CD4-positive, alpha-beta T cell treated with Interleukin-17A for 4 hours (primary cell): Measurements from ENCODE around the gene TAS2R10.
"Not testable (repeated sequence)": the region's sequence is repeated elsewhere in the genome, so short reads cannot be mapped to it uniquely, and the experiment has no call there.

Experiments used
- DNase-seq: peaks from one replicate; pipeline ENCODE4 v3.0.0-alpha.2; 2020; ENCODE audit warnings: mixed read lengths

TAS2R10 gene, protein sequence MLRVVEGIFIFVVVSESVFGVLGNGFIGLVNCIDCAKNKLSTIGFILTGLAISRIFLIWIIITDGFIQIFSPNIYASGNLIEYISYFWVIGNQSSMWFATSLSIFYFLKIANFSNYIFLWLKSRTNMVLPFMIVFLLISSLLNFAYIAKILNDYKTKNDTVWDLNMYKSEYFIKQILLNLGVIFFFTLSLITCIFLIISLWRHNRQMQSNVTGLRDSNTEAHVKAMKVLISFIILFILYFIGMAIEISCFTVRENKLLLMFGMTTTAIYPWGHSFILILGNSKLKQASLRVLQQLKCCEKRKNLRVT

DNA sequence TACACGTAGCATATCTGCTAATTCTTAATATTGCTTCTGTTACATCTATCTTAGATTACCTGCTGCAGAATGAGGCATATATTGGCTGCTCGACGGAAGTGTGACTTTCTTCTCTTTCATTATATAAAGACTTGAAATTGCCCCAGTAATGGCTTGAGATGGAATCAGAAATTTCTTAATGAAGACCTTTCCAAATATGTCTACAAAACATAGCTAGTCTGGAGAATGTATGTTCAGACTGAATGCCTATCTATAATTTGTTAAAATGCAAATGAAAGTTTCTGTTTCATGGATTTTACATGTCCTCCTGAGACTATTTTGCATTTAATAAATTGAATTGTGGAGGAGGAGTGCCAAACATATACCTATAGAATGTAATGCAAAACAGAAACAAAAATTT is at the start of gene TAS2R10:
Gene TAS2R10 (minus strand): TSS at position 101 of the 400 bp plus-strand sequence. CDS start 89 bp downstream, at position 12.
- DNase-seq = no peak

DNA sequence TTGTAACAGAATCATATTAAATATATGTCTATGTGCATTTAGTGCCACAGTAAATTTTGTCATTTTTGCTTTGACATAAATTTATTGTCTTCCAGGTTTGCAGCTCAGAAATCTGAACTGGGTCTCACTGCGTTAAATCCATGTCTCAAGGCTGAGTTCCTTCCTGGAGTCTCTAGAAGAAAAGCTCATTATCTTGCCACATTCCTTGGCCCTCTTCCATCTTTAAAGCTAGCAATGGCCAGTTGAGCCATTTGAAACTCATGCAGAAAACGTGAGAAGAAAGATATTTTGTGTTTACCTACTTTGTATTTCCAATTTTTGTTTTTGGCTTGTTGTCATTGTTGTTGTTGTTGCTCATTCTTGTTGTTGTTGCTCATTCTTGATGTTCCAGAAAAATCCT is 47.2 kb upstream of the TAS2R10 start:
- DNase-seq = no peak

DNA sequence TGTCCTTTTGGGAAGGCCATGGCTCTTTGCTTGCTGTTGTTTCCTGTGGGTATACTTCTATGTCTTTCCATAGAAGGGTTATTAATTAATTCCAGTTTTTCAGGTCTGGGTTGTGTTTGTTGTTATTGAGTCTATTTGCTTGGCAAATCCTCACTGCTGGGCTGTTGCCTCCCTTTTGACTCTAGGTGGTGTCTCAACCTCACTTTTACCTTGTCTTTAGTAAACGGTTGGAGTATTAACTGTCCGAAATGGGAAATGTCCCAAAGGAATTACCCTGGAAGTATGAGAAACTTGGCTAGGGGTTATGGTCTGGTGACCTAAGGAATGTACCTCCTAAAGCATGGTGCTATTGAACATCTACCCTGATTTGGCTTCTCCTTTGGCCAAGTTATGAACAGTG is 41.2 kb upstream of the TAS2R10 start:
- DNase-seq = no peak

DNA sequence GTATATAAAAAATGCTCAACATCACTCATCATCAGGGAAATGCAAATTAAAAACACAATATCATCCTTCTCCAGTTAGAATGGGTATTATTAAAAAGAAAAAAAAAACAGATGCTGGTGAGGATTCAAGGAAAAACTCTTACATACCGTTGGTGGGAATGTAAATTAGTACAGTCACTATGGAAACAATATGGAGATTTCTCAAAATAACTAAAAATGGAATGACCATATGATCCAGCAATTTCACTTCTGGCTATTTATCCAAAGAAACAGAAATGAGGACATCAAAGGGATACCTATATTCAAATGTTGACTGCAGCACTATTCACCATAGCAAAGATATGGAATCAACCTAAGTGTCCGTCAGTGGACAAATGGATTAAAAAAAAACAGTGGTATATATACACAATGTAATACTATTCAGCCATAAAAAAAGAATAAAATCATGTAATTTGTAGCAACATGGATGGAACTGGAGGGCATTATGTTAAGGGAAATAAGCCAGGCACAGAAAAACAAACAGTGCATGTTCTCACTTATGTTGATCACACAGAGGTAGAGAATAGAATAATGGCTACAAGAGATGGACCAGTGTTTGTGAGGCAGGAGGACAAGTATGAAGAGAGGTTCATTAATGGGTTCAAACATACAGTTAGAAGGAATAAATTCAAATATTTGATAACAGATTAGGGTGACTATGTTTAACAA is 37.5 kb upstream of the TAS2R10 start:
- DNase-seq = no peak

DNA sequence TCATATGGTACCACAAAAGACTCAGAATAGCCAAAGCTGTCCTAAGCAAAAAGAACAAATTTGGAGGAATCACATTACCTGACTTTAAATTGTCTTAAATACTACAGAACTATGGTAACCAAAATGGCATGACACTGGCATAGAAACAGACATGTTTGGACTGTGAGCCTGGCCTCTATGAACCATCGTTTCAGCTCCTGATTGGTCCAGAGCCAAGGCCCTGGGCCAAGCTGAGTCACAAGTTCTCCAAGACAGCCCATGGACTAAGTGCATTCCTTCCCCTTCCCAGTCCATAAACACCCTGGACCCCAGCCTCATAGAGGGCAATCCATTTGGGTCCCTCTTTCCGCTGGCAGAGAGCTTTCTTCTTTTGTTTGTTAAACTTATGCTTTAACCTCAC is 35.2 kb upstream of the TAS2R10 start:
- no peak for DNase-seq

DNA sequence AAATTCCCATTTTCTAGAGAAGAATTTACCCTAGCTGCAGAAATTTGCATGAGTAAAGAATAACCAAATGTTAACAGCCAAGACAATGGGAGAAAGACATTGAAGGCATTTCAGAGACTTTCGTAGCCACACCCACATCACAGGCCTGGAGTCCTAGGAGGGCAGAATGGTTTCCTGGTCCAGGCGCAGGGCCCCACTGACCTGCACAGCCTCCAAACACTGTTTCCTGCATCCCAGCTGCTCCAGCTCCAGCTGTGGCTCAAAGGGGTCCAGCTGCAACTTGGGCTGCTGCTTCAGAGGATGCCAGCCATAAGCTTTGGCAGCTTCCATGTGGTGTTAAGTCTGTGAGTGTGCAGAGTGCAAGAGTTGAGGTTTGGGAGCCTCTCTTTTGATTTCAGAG is 29.6 kb upstream of the TAS2R10 start:
- no peak for DNase-seq

DNA sequence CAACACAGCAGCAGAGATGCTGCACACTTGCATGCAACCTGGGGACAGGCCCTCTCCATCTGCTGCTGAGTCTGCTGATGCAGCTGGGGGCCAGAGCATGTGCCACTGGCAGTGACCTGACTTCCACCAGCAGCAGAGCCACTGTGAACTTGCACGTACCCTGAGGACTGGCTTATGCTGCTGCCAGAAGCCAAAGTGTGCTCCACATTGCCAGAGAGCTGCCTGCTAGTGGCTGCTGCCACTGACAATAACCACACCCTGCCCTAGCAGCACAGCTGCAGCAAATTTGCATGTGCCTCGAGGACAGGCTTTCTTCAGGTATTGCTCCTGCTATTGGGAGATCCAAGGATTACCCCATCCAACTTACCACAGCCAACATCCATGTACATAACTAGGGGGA is 27.6 kb upstream of the TAS2R10 start:
- DNase-seq = no peak

DNA sequence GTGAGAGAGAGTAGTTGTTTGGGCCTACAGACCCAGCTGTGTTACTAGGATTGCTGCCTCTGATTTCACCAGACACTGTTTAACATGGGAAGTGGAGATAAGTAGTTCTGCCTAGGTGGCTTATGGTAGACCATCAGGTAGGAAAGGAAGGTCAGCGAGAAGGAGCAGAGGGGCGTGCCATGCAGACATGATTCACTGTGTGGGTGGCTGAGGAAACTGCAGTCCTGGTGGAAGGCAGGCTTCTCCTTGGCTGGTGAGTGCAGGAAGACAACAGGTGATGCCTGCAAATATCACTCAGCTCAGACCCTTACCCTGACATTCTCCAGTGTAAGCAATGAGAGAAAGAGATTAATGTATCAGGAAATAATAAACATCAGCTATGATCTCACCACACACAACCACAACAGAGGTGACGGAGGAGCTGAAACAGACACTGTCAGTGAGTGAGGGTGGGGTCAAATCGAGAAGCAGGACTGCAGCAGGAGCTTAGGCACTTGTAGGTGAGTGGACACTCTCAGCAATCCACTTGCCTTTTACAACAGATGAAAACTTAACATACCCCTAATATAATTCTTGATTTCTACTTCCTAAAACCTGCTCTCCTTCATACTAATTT is 25.2 kb upstream of the TAS2R10 start:
- no peak for DNase-seq

DNA sequence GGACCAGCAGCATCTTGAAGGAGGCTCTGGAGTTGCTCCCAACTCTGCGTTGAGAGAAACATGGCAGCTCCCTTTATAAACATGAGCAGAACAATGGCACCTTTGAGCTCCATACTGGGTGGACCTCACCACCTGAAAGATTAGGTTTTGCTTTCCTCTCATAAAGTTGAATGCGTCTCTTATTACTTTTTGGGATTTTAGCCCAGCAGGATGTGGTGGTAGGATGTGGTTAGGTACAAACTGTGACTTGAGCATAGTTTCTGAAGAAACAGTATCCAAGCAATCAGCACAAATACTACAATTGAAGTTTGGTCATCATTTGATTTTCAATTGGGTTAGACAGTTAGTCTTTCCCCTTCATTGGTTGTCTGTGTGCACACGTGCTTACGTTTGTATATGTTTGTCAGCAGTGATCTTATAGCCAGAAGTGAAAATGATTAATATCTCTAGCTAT is 23.3 kb upstream of the TAS2R10 start, which contains the start of gene PRR4:
Gene PRR4 (minus strand): TSS at position 51 of the 454 bp plus-strand sequence. CDS start 38 bp downstream, at position 13.
- no peak for DNase-seq

DNA sequence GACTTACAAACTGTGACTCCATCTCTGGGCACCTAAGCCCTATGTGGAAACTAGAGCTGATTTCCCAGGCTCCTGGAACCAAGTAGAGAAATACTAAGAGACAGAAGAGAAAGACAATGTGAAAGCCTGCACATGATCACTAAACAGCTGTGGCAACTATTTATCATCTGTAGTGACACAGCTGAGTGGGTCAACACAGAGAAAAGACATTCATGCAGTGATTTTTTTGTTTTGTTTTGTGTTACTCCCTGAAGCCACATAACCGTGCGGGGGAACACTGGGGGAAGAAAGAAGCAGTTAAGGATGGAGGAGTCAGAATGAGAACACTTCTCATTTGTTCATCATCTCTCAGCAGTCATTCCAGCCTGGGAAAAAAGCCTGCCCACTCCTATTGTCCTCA is 21.6 kb upstream of the TAS2R10 start:
- no peak for DNase-seq

DNA sequence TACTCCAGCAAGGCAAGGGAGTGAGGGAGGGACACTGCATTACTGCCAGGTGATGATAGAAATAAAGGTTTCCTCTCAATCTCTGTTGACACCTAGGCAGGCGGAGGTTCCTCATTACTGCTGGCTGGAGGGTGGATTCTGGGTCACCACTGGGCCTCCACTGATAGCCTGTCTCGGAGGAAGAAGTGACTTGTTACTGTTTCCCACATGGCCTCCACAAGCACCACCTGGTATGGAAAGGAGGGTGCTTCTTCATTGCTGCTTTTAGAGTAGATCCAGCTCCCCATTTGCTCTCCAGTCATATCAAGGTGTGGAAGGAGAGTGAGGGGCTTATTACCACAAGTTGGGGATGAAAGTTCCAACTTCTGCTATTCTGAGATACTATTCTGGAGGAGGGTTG is 16.7 kb upstream of the TAS2R10 start:
- no peak for DNase-seq

DNA sequence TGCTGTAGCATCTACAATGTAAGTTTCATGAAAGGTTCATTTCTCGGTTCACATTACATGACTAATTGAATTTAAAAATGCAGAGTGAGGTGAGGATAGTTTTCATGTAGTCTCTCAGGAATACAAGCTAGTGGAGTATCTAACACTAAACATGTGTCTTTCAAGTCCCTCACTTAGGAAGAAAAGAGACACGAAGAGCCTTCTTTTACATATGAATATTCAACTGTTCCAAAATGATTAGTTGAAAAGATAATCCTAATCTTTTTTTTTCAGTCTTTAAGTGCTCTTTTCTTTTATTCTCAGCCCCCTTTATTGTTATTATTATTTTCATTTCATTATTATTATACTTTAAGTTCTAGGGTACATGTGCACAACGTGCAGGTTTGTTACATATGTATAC is 12.3 kb upstream of the TAS2R10 start:
- DNase-seq = no peak

DNA sequence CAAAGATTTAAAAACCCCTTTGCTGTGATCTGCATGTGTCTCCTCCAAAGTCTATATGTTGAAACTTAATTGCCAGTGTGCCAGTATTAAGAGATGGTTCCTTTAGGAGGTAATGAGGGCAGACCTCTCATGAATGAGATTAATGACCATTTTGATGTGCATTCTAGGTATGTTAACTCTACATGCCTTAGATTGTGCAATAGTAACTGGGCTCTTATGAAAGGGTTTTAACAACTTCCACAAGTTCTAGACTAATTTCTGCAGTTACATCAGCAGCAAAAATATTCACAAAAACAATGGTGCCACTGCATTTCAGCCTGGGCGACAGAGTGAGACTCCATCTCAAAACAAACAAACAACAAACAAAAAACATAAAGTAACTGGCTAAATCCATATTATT is 3.8 kb upstream of the TAS2R10 start:
- no peak for DNase-seq

DNA sequence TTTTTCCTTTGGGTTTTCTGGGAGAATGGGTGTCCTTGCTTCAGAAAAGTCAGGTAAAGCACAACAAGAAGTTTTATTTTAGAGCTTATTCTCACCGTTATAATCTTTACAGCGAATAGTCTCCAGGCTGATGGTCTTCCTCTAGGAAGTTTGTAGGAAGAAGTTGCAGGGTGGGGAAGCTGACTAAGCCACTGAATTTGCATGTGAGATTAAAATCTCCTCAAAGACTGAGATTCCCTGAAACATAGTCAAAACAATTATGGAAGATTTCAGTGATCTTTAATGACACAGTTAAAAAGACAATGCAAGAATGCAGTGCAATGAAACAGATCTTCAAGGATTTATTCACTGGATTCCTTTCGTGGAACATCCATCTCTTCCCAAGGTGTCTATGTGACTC is 1.2 kb downstream of the TAS2R10 start:
- no peak for DNase-seq

DNA sequence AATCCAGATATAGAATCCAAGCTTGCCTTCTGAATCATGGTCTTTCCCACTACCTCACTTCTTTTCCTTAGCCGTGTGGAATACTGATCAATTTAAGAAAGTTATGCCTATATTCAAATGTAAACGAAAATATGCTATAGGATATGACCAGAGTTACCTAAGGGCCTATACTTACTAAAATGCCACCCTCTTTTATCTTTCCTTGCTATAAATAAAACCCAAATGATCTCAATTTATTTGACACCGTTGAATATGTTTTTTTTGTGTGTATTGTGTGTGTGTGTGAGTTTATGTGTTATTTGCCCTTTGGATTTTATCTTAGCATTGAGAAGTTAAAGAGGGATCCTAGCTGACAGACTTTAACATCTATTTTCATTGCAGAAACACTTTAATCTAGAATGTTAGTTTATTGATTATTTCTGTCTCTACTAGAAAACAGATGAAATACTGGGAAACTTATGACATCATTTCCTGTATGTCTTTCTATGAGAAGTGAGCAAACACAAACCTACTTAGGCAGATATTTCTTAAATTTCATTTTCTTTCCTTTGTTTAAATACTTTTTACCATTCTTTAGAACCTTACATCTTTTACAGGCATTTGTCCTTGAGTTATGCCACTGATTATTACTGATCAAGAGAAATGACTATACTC is 14.1 kb downstream of the TAS2R10 start:
- no peak for DNase-seq

DNA sequence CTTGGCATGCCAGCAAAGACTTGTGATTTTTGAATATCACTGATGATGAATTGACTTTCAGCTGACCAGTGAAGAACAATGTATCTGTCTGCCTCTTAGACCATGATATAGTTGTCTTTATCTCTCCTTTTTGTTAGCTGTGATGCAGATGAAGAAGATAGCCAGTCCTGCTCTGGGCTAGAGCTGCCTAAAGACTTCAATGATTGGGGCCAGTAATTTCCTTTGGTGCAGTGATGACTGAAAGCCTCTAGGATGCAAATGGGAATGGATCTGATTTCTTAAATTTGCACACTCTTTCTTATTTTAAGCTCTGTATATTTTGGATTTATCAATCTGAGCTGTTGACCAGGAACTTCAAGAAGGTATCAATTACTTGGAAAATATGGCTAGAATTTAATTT is 16.1 kb downstream of the TAS2R10 start, which contains the start of gene TAS2R9:
Gene TAS2R9 (minus strand): TSS at position 101 of the 400 bp plus-strand sequence. CDS start 93 bp downstream, at position 8.
- no peak for DNase-seq

DNA sequence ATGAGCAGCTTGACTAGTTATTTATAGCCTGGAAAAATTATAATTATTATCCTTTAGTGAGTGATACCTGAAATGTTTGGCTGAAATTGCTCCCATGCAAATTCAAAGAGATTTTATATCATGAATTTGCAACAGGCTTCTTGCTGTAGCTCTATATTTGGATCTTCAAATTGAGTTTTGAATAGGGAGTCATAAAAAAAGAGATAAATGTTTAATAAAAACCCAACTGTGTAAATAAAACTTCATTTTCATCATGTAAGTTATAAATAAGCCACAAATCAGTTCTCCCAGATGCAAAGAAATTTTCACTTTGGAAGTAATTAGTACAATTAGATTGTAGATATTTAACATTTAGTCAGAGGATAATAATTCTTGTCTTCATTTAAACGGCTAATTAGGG is 19.0 kb downstream of the TAS2R10 start, which contains the start of gene TAS2R8:
Gene TAS2R8 (minus strand): TSS at position 101 of the 400 bp plus-strand sequence. CDS start 306 bp downstream, outside the sequence.
- no peak for DNase-seq

DNA sequence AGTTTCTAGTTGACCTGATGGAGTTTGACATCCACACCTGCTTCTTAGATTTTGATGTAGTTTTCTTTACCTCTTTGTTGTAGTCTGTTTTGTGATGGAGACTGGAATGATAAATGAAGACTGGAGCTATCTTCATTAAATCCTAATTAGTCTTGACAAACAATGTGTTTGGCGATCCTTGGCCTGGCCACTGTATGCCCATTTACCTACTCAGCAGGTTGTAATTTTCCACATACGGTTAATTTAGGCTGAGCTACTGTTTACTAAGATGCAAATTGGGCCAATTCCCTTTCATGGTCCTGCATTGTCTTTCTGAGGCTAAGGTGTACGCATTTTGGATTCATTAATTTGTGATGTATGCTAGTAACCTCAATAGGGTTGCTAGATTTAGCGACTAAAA is 23.6 kb downstream of the TAS2R10 start, which contains the start of gene TAS2R7:
Gene TAS2R7 (minus strand): TSS at position 41 of the 400 bp plus-strand sequence. CDS start 57 bp downstream, outside the sequence.
- no peak for DNase-seq

DNA sequence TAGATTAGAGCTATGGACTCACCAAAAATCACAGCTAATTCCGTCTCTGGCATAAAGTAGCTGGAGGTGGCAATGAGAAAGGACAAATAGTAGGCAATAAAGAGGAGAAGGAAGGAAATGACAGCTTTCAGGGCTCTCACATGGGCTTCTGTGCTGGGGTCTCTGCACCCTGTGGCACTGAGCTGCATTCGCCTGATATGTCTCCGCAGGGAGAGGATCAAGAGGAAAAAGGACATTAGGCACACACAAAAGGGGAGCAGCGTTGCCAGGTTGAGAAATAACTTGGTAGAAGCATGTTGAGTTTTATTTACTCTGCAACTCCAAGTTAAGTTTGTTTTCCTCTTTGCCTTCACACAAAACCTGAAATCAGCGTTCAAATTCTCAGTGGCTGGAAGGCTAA is 24.4 kb downstream of the TAS2R10 start:
- no peak for DNase-seq

DNA sequence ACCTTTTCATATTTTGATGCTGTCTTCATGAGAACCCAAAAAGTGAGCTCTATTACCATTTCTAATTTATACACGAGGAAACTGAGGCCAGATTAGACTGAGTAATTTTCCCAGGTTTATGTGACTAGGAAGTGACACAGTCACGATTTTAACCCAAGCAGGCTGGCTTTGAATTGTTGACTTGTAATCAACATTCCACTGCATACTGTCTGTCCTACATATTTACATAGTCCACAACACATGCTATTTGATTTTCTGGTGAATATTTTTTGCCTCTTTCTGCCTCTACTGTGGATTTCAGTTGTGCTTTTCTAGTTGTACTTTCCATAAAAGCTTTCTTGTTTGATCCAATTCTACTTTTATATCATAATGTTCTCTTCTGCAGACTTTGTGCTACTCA is 31.9 kb downstream of the TAS2R10 start:
- DNase-seq = no peak

DNA sequence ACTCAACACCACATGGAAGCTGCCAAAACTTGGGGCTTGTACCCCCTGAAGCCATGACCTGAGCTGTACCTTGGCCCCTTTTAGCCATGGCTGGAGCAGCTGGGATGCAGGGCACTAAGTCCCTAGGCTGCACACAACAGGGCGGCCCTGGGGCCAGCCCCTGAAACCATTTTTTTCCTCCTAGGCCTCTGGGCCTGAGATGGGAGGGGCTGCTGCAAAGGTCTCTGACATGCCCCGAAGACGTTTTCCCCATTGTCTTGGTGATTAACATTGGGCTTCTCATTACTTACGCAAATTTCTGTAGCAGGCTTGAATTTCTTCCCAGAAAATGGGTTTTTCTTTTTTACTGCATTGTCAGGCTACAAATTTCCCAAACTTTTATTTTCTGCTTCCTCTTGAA is 34.4 kb downstream of the TAS2R10 start:
- DNase-seq = not testable (repeated sequence)

DNA sequence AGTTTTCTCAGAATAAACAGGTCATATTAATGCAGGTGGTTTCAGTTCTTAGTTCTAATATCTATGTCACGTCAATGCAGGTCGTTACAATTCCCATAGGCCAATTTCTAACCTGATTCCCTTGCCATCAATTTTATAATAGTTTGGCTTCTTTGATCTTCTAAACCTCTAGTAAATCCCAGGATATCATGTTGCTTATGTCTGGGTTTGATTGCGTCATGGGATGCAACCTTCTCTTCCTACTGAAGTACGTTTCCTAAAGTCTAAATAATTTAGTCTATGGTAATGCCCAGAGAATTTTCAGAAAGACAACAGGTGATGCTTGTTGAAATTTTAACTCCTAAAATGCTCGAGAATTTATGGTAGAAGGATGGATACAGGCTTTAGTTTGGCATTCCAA is 42.9 kb downstream of the TAS2R10 start:
- no peak for DNase-seq

DNA sequence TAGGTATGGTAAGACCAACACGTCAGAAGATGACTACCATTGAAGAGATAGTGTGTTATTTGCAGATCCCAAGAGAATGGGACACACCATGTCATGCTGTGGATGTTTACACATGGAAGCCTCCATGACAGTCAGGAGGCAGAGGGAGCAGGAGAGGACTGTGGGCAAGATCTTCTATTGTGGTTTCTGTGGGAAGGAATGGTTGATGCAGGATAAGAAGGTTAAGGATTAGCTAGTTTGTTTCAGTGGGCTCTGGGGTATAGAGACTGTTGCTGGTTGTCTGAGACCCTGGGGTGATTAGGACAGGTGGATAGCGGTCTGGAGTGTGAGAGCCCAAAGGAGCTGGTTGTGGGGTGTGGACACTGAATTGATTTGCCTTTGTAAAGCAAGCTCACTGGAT is 47.1 kb downstream of the TAS2R10 start:
- DNase-seq = no peak
